HEK293 (cell line): Measurements from ENCODE around the gene BACH2.

Experiments
- GLIS2 ChIP-seq: fragments of 450-650 bp; formaldehyde crosslinking; IDR thresholded peaks from 2 replicates; pipeline ENCODE4 v1.5.1; 2016; ENCODE audit warnings: missing biosample characterization, missing genetic modification characterization
- PBX3 ChIP-seq: sonication (generic); formaldehyde crosslinking; IDR thresholded peaks from 2 replicates; pipeline ENCODE4 v1.8.1; 2022; ENCODE audit warnings: mild to moderate bottlenecking, moderate library complexity, missing genetic modification reagents
- RBAK ChIP-seq: fragments of 450-650 bp; formaldehyde crosslinking; IDR thresholded peaks from 2 replicates; pipeline ENCODE4 v1.5.1; 2016; ENCODE audit warnings: missing biosample characterization, missing genetic modification characterization
- SP2 ChIP-seq: fragments of 450-650 bp; formaldehyde crosslinking; IDR thresholded peaks from 2 replicates; pipeline ENCODE4 v1.5.1; 2016; ENCODE audit warnings: missing biosample characterization, missing genetic modification characterization
- SP3 ChIP-seq: fragments of 450-650 bp; formaldehyde crosslinking; IDR thresholded peaks from 2 replicates; pipeline ENCODE4 v1.5.1; 2016; ENCODE audit warnings: missing biosample characterization, missing genetic modification characterization
- ZFP69B ChIP-seq: fragments of 450-650 bp; formaldehyde crosslinking; IDR thresholded peaks from 2 replicates; pipeline ENCODE4 v1.5.1; 2016; ENCODE audit warnings: missing biosample characterization, missing genetic modification characterization
- ZNF133 ChIP-seq: fragments of 450-650 bp; formaldehyde crosslinking; IDR thresholded peaks from 2 replicates; pipeline ENCODE4 v1.5.1; 2016; ENCODE audit warnings: missing biosample characterization, missing genetic modification characterization
- ZNF169 ChIP-seq: fragments of 450-650 bp; formaldehyde crosslinking; IDR thresholded peaks from 2 replicates; pipeline ENCODE4 v1.5.1; 2016; ENCODE audit warnings: missing biosample characterization, missing genetic modification characterization
- ZNF202 ChIP-seq: fragments of 450-650 bp; formaldehyde crosslinking; IDR thresholded peaks from 2 replicates; pipeline ENCODE4 v1.5.1; 2016; ENCODE audit warnings: missing biosample characterization, missing genetic modification characterization, borderline replicate concordance
- ZNF24 ChIP-seq: fragments of 450-650 bp; formaldehyde crosslinking; IDR thresholded peaks from 2 replicates; pipeline ENCODE4 v1.5.1; 2016; ENCODE audit warnings: missing biosample characterization, missing genetic modification characterization
- ZNF311 ChIP-seq: fragments of 450-650 bp; formaldehyde crosslinking; IDR thresholded peaks from 2 replicates; pipeline ENCODE4 v1.5.1; 2017; ENCODE audit warnings: missing biosample characterization, missing genetic modification characterization, borderline replicate concordance
- ZNF341 ChIP-seq: fragments of 450-650 bp; formaldehyde crosslinking; IDR thresholded peaks from 2 replicates; pipeline ENCODE4; 2016; ENCODE audit warnings: low read depth, missing biosample characterization, missing genetic modification characterization
- ZNF398 ChIP-seq: fragments of 450-650 bp; formaldehyde crosslinking; IDR thresholded peaks from 2 replicates; pipeline ENCODE4 v1.5.1; 2017; ENCODE audit warnings: missing biosample characterization, missing genetic modification characterization
- ZNF544 ChIP-seq: fragments of 450-650 bp; formaldehyde crosslinking; IDR thresholded peaks from 2 replicates; pipeline ENCODE4 v1.5.0; 2017; ENCODE audit warnings: missing biosample characterization, missing genetic modification characterization
- ZNF555 ChIP-seq: fragments of 450-650 bp; formaldehyde crosslinking; conservative IDR thresholded peaks from 2 replicates; pipeline ENCODE4 v1.5.1; 2017; ENCODE audit warnings: missing biosample characterization, mild to moderate bottlenecking, missing genetic modification characterization, inconsistent platforms
- ZNF561 ChIP-seq: fragments of 450-650 bp; IDR thresholded peaks from 2 replicates; pipeline ENCODE4 v1.5.1; 2018; ENCODE audit warnings: missing biosample characterization, missing genetic modification characterization, borderline replicate concordance
- ZNF654 ChIP-seq: fragments of 450-650 bp; formaldehyde crosslinking; IDR thresholded peaks from 2 replicates; pipeline ENCODE4 v1.5.1; 2016; ENCODE audit warnings: low read depth, missing biosample characterization, missing genetic modification characterization
- ZNF768 ChIP-seq: fragments of 450-650 bp; formaldehyde crosslinking; IDR thresholded peaks from 2 replicates; pipeline ENCODE4 v1.5.1; 2018; ENCODE audit warnings: missing biosample characterization, mild to moderate bottlenecking, missing genetic modification characterization
- ZNF791 ChIP-seq: fragments of 450-650 bp; formaldehyde crosslinking; IDR thresholded peaks from 2 replicates; pipeline ENCODE4 v1.5.1; 2016; ENCODE audit warnings: missing biosample characterization, missing genetic modification characterization
- TF ChIP-seq, protein P1 (sequence below): fragments of 450-650 bp; formaldehyde crosslinking; IDR thresholded peaks from 2 replicates; pipeline ENCODE4 v1.5.1; 2017; ENCODE audit warnings: missing biosample characterization, missing genetic modification characterization
- TF ChIP-seq, protein P2 (sequence below): fragments of 450-650 bp; formaldehyde crosslinking; IDR thresholded peaks from 2 replicates; pipeline ENCODE4 v1.5.1; 2016; ENCODE audit warnings: missing biosample characterization, missing genetic modification characterization
- TF ChIP-seq, protein P3 (sequence below): fragments of 450-650 bp; formaldehyde crosslinking; IDR thresholded peaks from 2 replicates; pipeline ENCODE4 v1.5.1; 2017; ENCODE audit warnings: missing biosample characterization, missing genetic modification characterization
- TF ChIP-seq, protein P4 (sequence below): fragments of 450-650 bp; formaldehyde crosslinking; IDR thresholded peaks from 2 replicates; pipeline ENCODE4 v1.5.1; 2016; ENCODE audit warnings: missing biosample characterization, missing genetic modification characterization

BACH2 gene

DNA sequence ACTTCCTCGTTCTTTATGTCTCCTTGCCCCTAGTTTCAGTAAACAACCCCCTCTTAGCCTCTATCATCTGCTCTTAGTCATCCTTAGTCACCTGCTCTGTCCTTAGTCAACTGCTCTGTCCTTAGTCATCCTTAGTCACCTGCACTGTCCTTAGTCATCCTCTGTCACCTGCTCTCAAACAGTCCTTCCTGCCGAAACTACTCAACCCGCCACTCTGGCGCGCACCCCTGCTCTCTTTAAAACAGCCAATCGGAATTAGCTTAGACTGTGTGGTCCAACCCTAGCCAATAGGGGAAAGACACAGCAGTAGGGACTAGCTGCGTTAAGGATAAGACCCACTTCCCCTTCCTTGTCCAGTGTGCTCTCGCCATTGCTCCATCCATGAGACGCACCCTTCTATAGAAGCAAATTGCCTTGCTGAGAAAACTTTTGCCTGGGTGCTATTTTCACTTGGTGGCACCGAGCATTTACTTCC, 73.9 kb downstream of the BACH2 start (continued):
- TF ChIP-seq ZNF544 (tag by site-specific recombination): no peak
- no peak for TF ChIP-seq ZNF768
- TF ChIP-seq ZNF791 (tag by site-specific recombination): no peak
- TF ChIP-seq ZNF202 (tag by site-specific recombination): no peak
- peak; percentile 85 for TF ChIP-seq RBAK (tag by site-specific recombination)
- TF ChIP-seq ZNF311: no peak
- TF ChIP-seq GLIS2 (tag by site-specific recombination): no peak; the same call in 1 of the 2 replicates
- TF ChIP-seq, protein P1, sequence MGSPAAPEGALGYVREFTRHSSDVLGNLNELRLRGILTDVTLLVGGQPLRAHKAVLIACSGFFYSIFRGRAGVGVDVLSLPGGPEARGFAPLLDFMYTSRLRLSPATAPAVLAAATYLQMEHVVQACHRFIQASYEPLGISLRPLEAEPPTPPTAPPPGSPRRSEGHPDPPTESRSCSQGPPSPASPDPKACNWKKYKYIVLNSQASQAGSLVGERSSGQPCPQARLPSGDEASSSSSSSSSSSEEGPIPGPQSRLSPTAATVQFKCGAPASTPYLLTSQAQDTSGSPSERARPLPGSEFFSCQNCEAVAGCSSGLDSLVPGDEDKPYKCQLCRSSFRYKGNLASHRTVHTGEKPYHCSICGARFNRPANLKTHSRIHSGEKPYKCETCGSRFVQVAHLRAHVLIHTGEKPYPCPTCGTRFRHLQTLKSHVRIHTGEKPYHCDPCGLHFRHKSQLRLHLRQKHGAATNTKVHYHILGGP (tag by site-specific recombination): no peak
- no peak for TF ChIP-seq ZNF341 (tag by site-specific recombination)
- TF ChIP-seq, protein P2, sequence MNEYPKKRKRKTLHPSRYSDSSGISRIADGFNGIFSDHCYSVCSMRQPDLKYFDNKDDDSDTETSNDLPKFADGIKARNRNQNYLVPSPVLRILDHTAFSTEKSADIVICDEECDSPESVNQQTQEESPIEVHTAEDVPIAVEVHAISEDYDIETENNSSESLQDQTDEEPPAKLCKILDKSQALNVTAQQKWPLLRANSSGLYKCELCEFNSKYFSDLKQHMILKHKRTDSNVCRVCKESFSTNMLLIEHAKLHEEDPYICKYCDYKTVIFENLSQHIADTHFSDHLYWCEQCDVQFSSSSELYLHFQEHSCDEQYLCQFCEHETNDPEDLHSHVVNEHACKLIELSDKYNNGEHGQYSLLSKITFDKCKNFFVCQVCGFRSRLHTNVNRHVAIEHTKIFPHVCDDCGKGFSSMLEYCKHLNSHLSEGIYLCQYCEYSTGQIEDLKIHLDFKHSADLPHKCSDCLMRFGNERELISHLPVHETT (tag by site-specific recombination): peak; percentile 75; the same call in 1 of the 2 replicates
- TF ChIP-seq ZNF169 (tag by site-specific recombination): peak; percentile 81; the same call in 1 of the 2 replicates
- TF ChIP-seq ZNF24 (tag by site-specific recombination): peak; percentile 39; the same call in 1 of the 2 replicates
- no peak for TF ChIP-seq ZNF555
- TF ChIP-seq ZNF133 (tag by site-specific recombination): no peak
- TF ChIP-seq SP3 (tag by site-specific recombination): peak; percentile 54
- peak; percentile 64; the same call in 1 of the 2 replicates for TF ChIP-seq ZNF561 (tag by site-specific recombination)
- TF ChIP-seq, protein P3, sequence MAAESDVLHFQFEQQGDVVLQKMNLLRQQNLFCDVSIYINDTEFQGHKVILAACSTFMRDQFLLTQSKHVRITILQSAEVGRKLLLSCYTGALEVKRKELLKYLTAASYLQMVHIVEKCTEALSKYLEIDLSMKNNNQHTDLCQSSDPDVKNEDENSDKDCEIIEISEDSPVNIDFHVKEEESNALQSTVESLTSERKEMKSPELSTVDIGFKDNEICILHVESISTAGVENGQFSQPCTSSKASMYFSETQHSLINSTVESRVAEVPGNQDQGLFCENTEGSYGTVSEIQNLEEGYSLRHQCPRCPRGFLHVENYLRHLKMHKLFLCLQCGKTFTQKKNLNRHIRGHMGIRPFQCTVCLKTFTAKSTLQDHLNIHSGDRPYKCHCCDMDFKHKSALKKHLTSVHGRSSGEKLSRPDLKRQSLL (tag by site-specific recombination): peak; percentile 66; the same call in 1 of the 2 replicates
- TF ChIP-seq SP2: no peak
- TF ChIP-seq, protein P4, sequence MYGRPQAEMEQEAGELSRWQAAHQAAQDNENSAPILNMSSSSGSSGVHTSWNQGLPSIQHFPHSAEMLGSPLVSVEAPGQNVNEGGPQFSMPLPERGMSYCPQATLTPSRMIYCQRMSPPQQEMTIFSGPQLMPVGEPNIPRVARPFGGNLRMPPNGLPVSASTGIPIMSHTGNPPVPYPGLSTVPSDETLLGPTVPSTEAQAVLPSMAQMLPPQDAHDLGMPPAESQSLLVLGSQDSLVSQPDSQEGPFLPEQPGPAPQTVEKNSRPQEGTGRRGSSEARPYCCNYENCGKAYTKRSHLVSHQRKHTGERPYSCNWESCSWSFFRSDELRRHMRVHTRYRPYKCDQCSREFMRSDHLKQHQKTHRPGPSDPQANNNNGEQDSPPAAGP (tag by site-specific recombination): 0 out of 2 replicates have a peak, but pooled peaks have one; percentile 31
- peak; percentile 6; the same call in 1 of the 2 replicates for TF ChIP-seq ZNF654 (tag by site-specific recombination)
- TF ChIP-seq PBX3 (CRISPR knock-in tag): no peak
- TF ChIP-seq ZFP69B (tag by site-specific recombination): 0 out of 2 replicates have a peak, but pooled peaks have one; percentile 30
- TF ChIP-seq ZNF398 (tag by site-specific recombination): peak; percentile 63; the same call in 1 of the 2 replicates
